Hepatocyte (in vitro differentiated cells): Measurements from ENCODE around the gene UTP4. TPM values are rescaled to one million over a fixed set of nuclear protein-coding genes. Genes with fewer than 3 reads are reported as not detected.

Experiments
- DNase-seq: peaks from one replicate; pipeline ENCODE4 v3.0.0-alpha.2; 2016; ENCODE audit warnings: low spot score
- H2AFZ ChIP-seq: fragments of 200-600 bp; sonication (generic); 2 replicates; pipeline ENCODE4 v1.6.0; 2016; ENCODE audit warnings: antibody characterized with exemption, mild to moderate bottlenecking
- H3K27ac ChIP-seq: fragments of 200-600 bp; sonication (generic); 2 replicates; pipeline ENCODE4 v1.5.1; 2016; ENCODE audit warnings: mild to moderate bottlenecking
- H3K27me3 ChIP-seq: fragments of 200-600 bp; sonication (generic); 2 replicates; pipeline ENCODE4 v1.6.1; 2016
- H3K36me3 ChIP-seq: fragments of 200-600 bp; sonication (generic); replicated peaks from 2 replicates; pipeline ENCODE4 v1.5.1; 2016; ENCODE audit warnings: low read depth; ENCODE audit not compliant: insufficient read depth
- H3K4me1 ChIP-seq: fragments of 200-600 bp; sonication (generic); 2 replicates; pipeline ENCODE4 v1.5.1; 2016; ENCODE audit warnings: mild to moderate bottlenecking, moderate library complexity; ENCODE audit not compliant: insufficient read depth
- H3K4me2 ChIP-seq: fragments of 200-600 bp; sonication (generic); 2 replicates; pipeline ENCODE4 v1.6.0; 2016
- H3K4me3 ChIP-seq: fragments of 200-600 bp; sonication (generic); 2 replicates; pipeline ENCODE4 v1.5.1; 2016; ENCODE audit warnings: mild to moderate bottlenecking
- H3K79me2 ChIP-seq: fragments of 200-600 bp; sonication (generic); 2 replicates; pipeline ENCODE4 v1.6.0; 2017; ENCODE audit warnings: mild to moderate bottlenecking
- H3K9me2 ChIP-seq: fragments of 200-600 bp; sonication (generic); replicated peaks from 2 replicates; pipeline ENCODE4 v1.6.0; 2017; ENCODE audit warnings: mild to moderate bottlenecking; ENCODE audit not compliant: insufficient read depth
- H3K9me3 ChIP-seq: fragments of 200-600 bp; sonication (generic); 2 replicates; pipeline ENCODE4 v1.5.1; 2016; ENCODE audit warnings: low read depth, mild to moderate bottlenecking
- H4K20me1 ChIP-seq: fragments of 200-600 bp; sonication (generic); 2 replicates; pipeline ENCODE4 v1.6.0; 2016; ENCODE audit warnings: mild to moderate bottlenecking; ENCODE audit not compliant: insufficient read depth, poor library complexity, severe bottlenecking
- EZH2 ChIP-seq: fragments of 200-600 bp; sonication (generic); IDR thresholded peaks from 2 replicates; pipeline ENCODE4 v1.6.1; 2016; ENCODE audit warnings: antibody characterized with exemption, mild to moderate bottlenecking, borderline replicate concordance
- EZH2phosphoT487 ChIP-seq: fragments of 200-600 bp; sonication (generic); IDR thresholded peaks from one replicate; pipeline ENCODE4 v1.6.1; 2018; ENCODE audit warnings: antibody characterized with exemption, mild to moderate bottlenecking, low read depth, moderate library complexity; ENCODE audit not compliant: unreplicated experiment, severe bottlenecking
- WGBS: methylation state at CpG from one replicate; pipeline ENCODE4 v1.1.6; 2016; ENCODE audit warnings: low lambda C conversion rate; ENCODE audit errors: missing lambda C conversion rate; 5-methylcytosine and 5-hydroxymethylcytosine counted together
- polyA plus RNA-seq: library from polyadenylated mRNA; unstranded; fragments of >200 nt; fragmentation: Nextera tagmentation; extraction: Ambion mirVana; gene quantifications from 2 replicates; pipeline ENCODE4 v1.2.1, GENCODE V29; 2016
- total RNA-seq: library from RNA; depleted of rRNA; stranded (reverse); fragments of >200 nt; gene quantifications from 2 replicates; pipeline ENCODE4 v1.2.3, GENCODE V29; 2014
- TF ChIP-seq, protein P1 (sequence below): fragments of 200-600 bp; sonication (generic); IDR thresholded peaks from 2 replicates; pipeline ENCODE4 v1.5.1; 2016; ENCODE audit warnings: antibody characterized with exemption, mild to moderate bottlenecking; ENCODE audit not compliant: poor library complexity

Gene UTP4
- total and polyA plus RNA-seq, 2 experiments from 2014 or later, result 12.7 to 41.4 TPM

- H3K4me1 ChIP-seq, result peaks cover 4% of the 10 kb centered on the region
- no peak overlapping the region for H2AFZ ChIP-seq
- TF ChIP-seq, protein P1, sequence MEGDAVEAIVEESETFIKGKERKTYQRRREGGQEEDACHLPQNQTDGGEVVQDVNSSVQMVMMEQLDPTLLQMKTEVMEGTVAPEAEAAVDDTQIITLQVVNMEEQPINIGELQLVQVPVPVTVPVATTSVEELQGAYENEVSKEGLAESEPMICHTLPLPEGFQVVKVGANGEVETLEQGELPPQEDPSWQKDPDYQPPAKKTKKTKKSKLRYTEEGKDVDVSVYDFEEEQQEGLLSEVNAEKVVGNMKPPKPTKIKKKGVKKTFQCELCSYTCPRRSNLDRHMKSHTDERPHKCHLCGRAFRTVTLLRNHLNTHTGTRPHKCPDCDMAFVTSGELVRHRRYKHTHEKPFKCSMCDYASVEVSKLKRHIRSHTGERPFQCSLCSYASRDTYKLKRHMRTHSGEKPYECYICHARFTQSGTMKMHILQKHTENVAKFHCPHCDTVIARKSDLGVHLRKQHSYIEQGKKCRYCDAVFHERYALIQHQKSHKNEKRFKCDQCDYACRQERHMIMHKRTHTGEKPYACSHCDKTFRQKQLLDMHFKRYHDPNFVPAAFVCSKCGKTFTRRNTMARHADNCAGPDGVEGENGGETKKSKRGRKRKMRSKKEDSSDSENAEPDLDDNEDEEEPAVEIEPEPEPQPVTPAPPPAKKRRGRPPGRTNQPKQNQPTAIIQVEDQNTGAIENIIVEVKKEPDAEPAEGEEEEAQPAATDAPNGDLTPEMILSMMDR, result no peak
- TF ChIP-seq EZH2 (no peak), EZH2phosphoT487 (no peak)
- H3K4me3 ChIP-seq, result no peak overlapping the region
- no peak for DNase-seq
- no peaks in the 10 kb centered on the region for H3K36me3 ChIP-seq
- no peaks in the 10 kb centered on the region for H3K9me2 ChIP-seq
- peaks cover 76% of the 10 kb centered on the region for H3K79me2 ChIP-seq
- H3K27ac ChIP-seq, result no peak overlapping the region
- no peaks in the 10 kb centered on the region for H3K27me3 ChIP-seq
- 96% methylated on average over 12 of the region's 12 CpGs for WGBS
- no peaks in the 10 kb centered on the region for H3K9me3 ChIP-seq
- no peak overlapping the region for H3K4me2 ChIP-seq
- peaks cover 36% of the 10 kb centered on the region for H4K20me1 ChIP-seq
Measured at GRCh38 chr16:69127966-69128510, 4.4 kb upstream of the UTP4 start.

DNA sequence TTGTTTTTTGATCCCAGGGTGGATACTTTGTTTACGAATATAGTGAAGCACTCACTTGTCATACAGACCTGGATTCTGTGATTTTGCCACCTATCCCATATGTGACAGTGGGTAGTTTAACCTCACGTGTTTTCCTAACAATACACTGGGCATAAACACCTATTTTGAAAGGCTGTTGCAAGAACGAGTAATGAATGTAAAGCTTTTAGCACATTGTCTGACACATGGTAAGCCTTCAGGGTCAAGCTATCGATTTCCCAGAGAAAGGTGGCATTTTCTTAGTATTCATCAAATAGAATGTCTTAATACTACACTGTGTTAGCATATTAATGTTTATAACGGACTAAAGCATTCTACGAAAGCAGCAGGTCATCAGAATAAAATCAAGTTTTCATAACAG, 2.0 kb upstream of the UTP4 start:
- Histone ChIP-seq H3K9me3 (no peaks in the 10 kb centered on the region), H2AFZ (no peak overlapping the region), H3K36me3 (no peaks in the 10 kb centered on the region), H3K27me3 (no peaks in the 10 kb centered on the region), H3K79me2 (peaks cover 86% of the 10 kb centered on the region), H3K4me3 (no peak overlapping the region), H3K9me2 (no peaks in the 10 kb centered on the region), H4K20me1 (peaks cover 30% of the 10 kb centered on the region), H3K4me1 (peaks cover 9% of the 10 kb centered on the region), H3K4me2 (peak overlapping the region; percentile 79), H3K27ac (no peak overlapping the region)
- TF ChIP-seq EZH2, result no peak
- TF ChIP-seq, protein P1, result no peak
- TF ChIP-seq EZH2phosphoT487, result no peak
- no peak for DNase-seq
- 83% methylated on average over 6 of the region's 6 CpGs for WGBS

DNA sequence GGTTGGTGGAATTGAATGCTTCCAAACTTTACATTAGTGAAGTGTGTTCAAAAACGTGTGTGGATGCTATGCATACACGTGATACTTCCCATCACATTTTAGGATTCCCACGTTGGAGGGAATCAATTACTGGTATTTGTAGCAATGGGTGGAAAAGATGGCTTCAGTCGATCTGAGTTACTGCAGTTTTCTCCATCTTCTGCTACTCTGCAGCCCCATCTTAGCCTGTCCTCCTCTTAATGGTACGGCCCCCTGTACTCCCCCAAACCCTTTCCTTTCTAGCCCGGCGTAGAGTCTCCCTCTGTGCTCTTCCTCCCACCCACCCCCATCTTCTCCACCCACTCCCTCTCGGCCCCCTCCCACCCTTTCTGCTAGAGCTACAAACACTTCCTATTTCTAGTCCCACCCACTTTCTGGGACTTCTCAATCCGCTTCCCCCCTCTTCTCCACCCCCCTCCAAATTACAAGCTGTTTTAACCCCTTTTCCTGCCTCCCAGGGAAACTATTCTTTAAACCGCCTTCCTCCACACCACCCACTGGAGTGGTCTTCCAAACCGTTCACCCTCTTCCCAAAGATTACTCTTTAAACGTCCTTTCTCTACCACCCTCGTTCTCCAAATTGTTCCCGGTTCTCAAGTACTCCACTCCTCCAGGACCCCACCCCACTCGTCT, 1.1 kb upstream of the UTP4 start:
- Histone ChIP-seq H3K4me3 (peak overlapping the region; percentile 91), H3K27ac (peak overlapping the region; percentile 99), H3K79me2 (peaks cover 89% of the 10 kb centered on the region), H3K9me3 (no peaks in the 10 kb centered on the region), H3K36me3 (no peaks in the 10 kb centered on the region), H3K9me2 (no peaks in the 10 kb centered on the region), H3K4me2 (peak overlapping the region; percentile 79), H2AFZ (peak overlapping the region; percentile 71), H3K4me1 (peaks cover 9% of the 10 kb centered on the region), H4K20me1 (peaks cover 25% of the 10 kb centered on the region), H3K27me3 (no peaks in the 10 kb centered on the region)
- 3% methylated on average over 11 of the region's 15 CpGs for WGBS
- peak; percentile 36 for DNase-seq
- TF ChIP-seq EZH2phosphoT487 (no peak), EZH2 (no peak)
- TF ChIP-seq, protein P1, result no peak
